H9 (cell line): ENCODE data around the gene DAZAP2. TPM values are rescaled to one million over a fixed set of nuclear protein-coding genes. Genes with fewer than 3 reads are reported as not detected.

Experiments
- DNase-seq: peaks from one replicate; pipeline ENCODE4 v3.0.0-alpha.2; 2017
- H2AFZ ChIP-seq: one replicate; pipeline ENCODE4 v1.6.1; 2013; ENCODE audit warnings: mild to moderate bottlenecking, low read length, control low read depth, moderate library complexity
- H2AK5ac ChIP-seq: 2 replicates; pipeline ENCODE4 v1.6.1; 2013; ENCODE audit warnings: low read length, control low read depth, mixed read lengths; ENCODE audit not compliant: insufficient read length
- H2BK120ac ChIP-seq: one replicate; pipeline ENCODE4 v1.6.1; 2013; ENCODE audit warnings: low read depth, mild to moderate bottlenecking, low read length, control low read depth, inconsistent platforms; ENCODE audit not compliant: poor library complexity, severe bottlenecking
- H2BK12ac ChIP-seq: 2 replicates; pipeline ENCODE4 v1.6.1; 2013; ENCODE audit warnings: low read length, control low read depth, mixed read lengths, low read depth; ENCODE audit not compliant: insufficient read length
- H2BK15ac ChIP-seq: 2 replicates; pipeline ENCODE4 v1.6.1; 2013; ENCODE audit warnings: low read depth, low read length, control low read depth
- H2BK20ac ChIP-seq: one replicate; pipeline ENCODE4 v1.6.1; 2013; ENCODE audit warnings: low read depth, mild to moderate bottlenecking, low read length, control low read depth, inconsistent platforms; ENCODE audit not compliant: poor library complexity, severe bottlenecking
- H2BK5ac ChIP-seq: 2 replicates; pipeline ENCODE4 v1.6.1; 2013; ENCODE audit warnings: low read length, control low read depth, mixed read lengths; ENCODE audit not compliant: insufficient read length
- H3K14ac ChIP-seq: 2 replicates; pipeline ENCODE4 v1.6.1; 2013; ENCODE audit warnings: low read length, control low read depth; ENCODE audit not compliant: insufficient read depth
- H3K18ac ChIP-seq: 2 replicates; pipeline ENCODE4 v1.6.1; 2013; ENCODE audit warnings: low read depth, mild to moderate bottlenecking, mixed read lengths, low read length, control low read depth; ENCODE audit not compliant: insufficient read length
- H3K23ac ChIP-seq: 2 replicates; pipeline ENCODE4 v1.6.1; 2013; ENCODE audit warnings: low read length, control low read depth, mixed read lengths, low read depth; ENCODE audit not compliant: insufficient read length
- H3K23me2 ChIP-seq: 2 replicates; pipeline ENCODE4 v1.6.1; 2013; ENCODE audit warnings: low read depth, mild to moderate bottlenecking, mixed read lengths, low read length, control low read depth; ENCODE audit not compliant: insufficient read length, poor library complexity, severe bottlenecking
- H3K27ac ChIP-seq: 2 replicates; pipeline ENCODE4 v1.5.1; 2013; ENCODE audit warnings: low read length, control low read depth, mixed read lengths, low read depth; ENCODE audit not compliant: insufficient read length
- H3K27me3 ChIP-seq: 2 replicates; pipeline ENCODE4 v1.6.1; 2013; ENCODE audit warnings: low read length, control low read depth, inconsistent platforms; ENCODE audit not compliant: insufficient read depth
- H3K4ac ChIP-seq: 2 replicates; pipeline ENCODE4 v1.6.1; 2013; ENCODE audit warnings: low read depth, mild to moderate bottlenecking, control low read depth, inconsistent platforms, low read length, moderate library complexity
- H3K4me1 ChIP-seq: 2 replicates; pipeline ENCODE4 v1.6.1; 2013; ENCODE audit warnings: low read length, control low read depth, inconsistent platforms; ENCODE audit not compliant: insufficient read depth
- H3K4me2 ChIP-seq: 2 replicates; pipeline ENCODE4 v1.6.1; 2013; ENCODE audit warnings: low read length, control low read depth, mixed read lengths; ENCODE audit not compliant: insufficient read length, insufficient read depth
- H3K56ac ChIP-seq: 2 replicates; pipeline ENCODE4 v1.6.1; 2013; ENCODE audit warnings: low read depth, mild to moderate bottlenecking, mixed read lengths, low read length, control low read depth; ENCODE audit not compliant: insufficient read length
- H3K79me1 ChIP-seq: 2 replicates; pipeline ENCODE4 v1.6.1; 2013; ENCODE audit warnings: low read depth, mild to moderate bottlenecking, moderate library complexity, low read length, control low read depth, inconsistent platforms; ENCODE audit not compliant: insufficient read depth, poor library complexity, severe bottlenecking
- H3K79me2 ChIP-seq: 2 replicates; pipeline ENCODE4 v1.6.1; 2013; ENCODE audit warnings: low read length, control low read depth, inconsistent platforms; ENCODE audit not compliant: insufficient read depth
- H3K9ac ChIP-seq: 2 replicates; pipeline ENCODE4 v1.6.1; 2013; ENCODE audit warnings: low read length, control low read depth, mixed read lengths; ENCODE audit not compliant: insufficient read length; ENCODE audit errors: extremely low read depth
- H3K9me3 ChIP-seq: one replicate; pipeline ENCODE4 v1.6.1; 2013; ENCODE audit warnings: low read depth, low read length, inconsistent platforms; ENCODE audit not compliant: control insufficient read depth
- H3T11ph ChIP-seq: one replicate; pipeline ENCODE4 v1.6.1; 2013; ENCODE audit warnings: mild to moderate bottlenecking, low read length, control low read depth, inconsistent platforms
- H4K20me1 ChIP-seq: one replicate; pipeline ENCODE4 v1.6.1; 2013; ENCODE audit not compliant: control insufficient read depth, insufficient read length, insufficient read depth
- H4K5ac ChIP-seq: 2 replicates; pipeline ENCODE4 v1.6.1; 2013; ENCODE audit warnings: low read depth, mild to moderate bottlenecking, mixed read lengths, low read length, control low read depth; ENCODE audit not compliant: insufficient read length
- H4K8ac ChIP-seq: replicated peaks from 2 replicates; pipeline ENCODE4 v1.6.1; 2013; ENCODE audit warnings: low read length, control low read depth, mixed read lengths, low read depth; ENCODE audit not compliant: insufficient read length
- H4K91ac ChIP-seq: 2 replicates; pipeline ENCODE4 v1.6.1; 2013; ENCODE audit warnings: low read depth, mild to moderate bottlenecking, moderate library complexity, mixed read lengths, low read length, control low read depth; ENCODE audit not compliant: insufficient read length
- H3K27ac Mint-ChIP-seq, 3 experiments: 2 replicates in 2 of 3; 3 replicates in 1 of 3; pipeline ENCODE4 v1.8.0; 2020 to 2021; ENCODE audit warnings: mixed read lengths in 3 of 3, mild to moderate bottlenecking in 1 of 3, moderate library complexity in 1 of 3
- H3K27me3 Mint-ChIP-seq: 2 replicates; pipeline ENCODE4 v1.8.0; 2021; ENCODE audit warnings: low read depth, mild to moderate bottlenecking, moderate library complexity, mixed read lengths
- H3K36me3 Mint-ChIP-seq, 3 experiments: 2 replicates in 2 of 3; 3 replicates in 1 of 3; pipeline ENCODE4 v1.8.0; 2020 to 2021; ENCODE audit warnings: low read depth in 3 of 3, mixed read lengths in 3 of 3; ENCODE audit not compliant: insufficient read depth in 1 of 3
- H3K4me1 Mint-ChIP-seq, 2 experiments: 2 replicates each; pipeline ENCODE4 v1.8.0; 2020; ENCODE audit warnings: mixed read lengths in 2 of 2
- H3K4me3 Mint-ChIP-seq, 2 experiments: 2 replicates in 1 of 2; 3 replicates in 1 of 2; pipeline ENCODE4 v1.8.0; 2020 to 2021; ENCODE audit warnings: mild to moderate bottlenecking in 2 of 2, mixed read lengths in 2 of 2, moderate library complexity in 1 of 2
- H3K9me3 Mint-ChIP-seq, 2 experiments: 2 replicates in 1 of 2; 3 replicates in 1 of 2; pipeline ENCODE4 v1.8.0; 2020; ENCODE audit warnings: mild to moderate bottlenecking in 2 of 2, mixed read lengths in 2 of 2, moderate library complexity in 1 of 2
- CTCF ChIP-seq: fragments of 200-600 bp; sonication (generic); conservative IDR thresholded peaks from 3 replicates; pipeline ENCODE4 v1.8.0; 2021; ENCODE audit warnings: antibody characterized with exemption, mild to moderate bottlenecking
- WGBS: extraction: QIAGEN DNeasy Blood & Tissue Kit; methylation state at CpG from one replicate; pipeline ENCODE4 v1.1.7; 2013; ENCODE audit warnings: missing lambda C conversion rate, low lambda C conversion rate, mixed read lengths; ENCODE audit not compliant: insufficient read length; ENCODE audit errors: extremely low coverage; 5-methylcytosine and 5-hydroxymethylcytosine counted together
- total RNA-seq: library from RNA; stranded (reverse); gene quantifications from 2 replicates; pipeline ENCODE4 v1.2.1, GENCODE V29; 2021

The DAZAP2 gene
- total RNA-seq, 1 experiment from 2014 or later: 23.6 TPM

GRCh38 chr12:51263341-51263740 is 24.7 kb downstream of the DAZAP2 start:
- no peak overlapping the region for H3K4me2 ChIP-seq
- H2BK15ac ChIP-seq: no peak overlapping the region
- DNase-seq: no peak
- no peak overlapping the region for H3K9ac ChIP-seq
- no peak for TF ChIP-seq CTCF
- H3K27me3 ChIP-seq: no peaks in the 10 kb centered on the region
- no peak overlapping the region for H3K23ac ChIP-seq
- H4K8ac ChIP-seq: no peak overlapping the region
- no peak overlapping the region for H2BK120ac ChIP-seq
- no peak overlapping the region for H3K27ac ChIP-seq
- H3K27ac Mint-ChIP-seq: no peak overlapping the region; a peak in 1 of 7 replicates
- H4K91ac ChIP-seq: no peak overlapping the region
- no peak overlapping the region for H3K4me3 Mint-ChIP-seq
- no peaks in the 10 kb centered on the region for H4K20me1 ChIP-seq
- H2BK12ac ChIP-seq: no peak overlapping the region
- H3K9me3 Mint-ChIP-seq: no peaks in the 10 kb centered on the region
- H3K9me3 ChIP-seq: no peaks in the 10 kb centered on the region
- no peak overlapping the region for H3T11ph ChIP-seq
- H3K4me1 Mint-ChIP-seq: peaks cover 16 to 21% of the 10 kb centered on the region in 2 experiments
- no peaks in the 10 kb centered on the region for H3K23me2 ChIP-seq
- no CpG with 5 or more reads among the region's 3 CpGs for WGBS
- H3K14ac ChIP-seq: no peak overlapping the region
- no peak overlapping the region for H3K4ac ChIP-seq
- H2BK20ac ChIP-seq: no peak overlapping the region
- H3K36me3 Mint-ChIP-seq: no peaks in the 10 kb centered on the region; a peak in 3 of 7 replicates
- H2AFZ ChIP-seq: no peak overlapping the region
- H3K56ac ChIP-seq: no peak overlapping the region
- H3K27me3 Mint-ChIP-seq: no peaks in the 10 kb centered on the region; the same call in 1 of the 2 replicates
- no peak overlapping the region for H3K18ac ChIP-seq
- peaks cover 2% of the 10 kb centered on the region; the same call in 1 of the 2 replicates for H3K4me1 ChIP-seq
- no peak overlapping the region for H2BK5ac ChIP-seq
- no peak overlapping the region for H2AK5ac ChIP-seq
- no peaks in the 10 kb centered on the region for H3K79me1 ChIP-seq
- H4K5ac ChIP-seq: no peak overlapping the region
- H3K79me2 ChIP-seq: no peaks in the 10 kb centered on the region
